ENCODE results near the gene CPTP. TPM values are rescaled to one million over a fixed set of nuclear protein-coding genes. Genes with fewer than 3 reads are reported as not detected.

The CPTP gene
- total and polyA plus RNA-seq, 2 donors (not counting 1 experiment from before 2014, with no cell fraction given) = 17.1 to 18.8 TPM

DNA sequence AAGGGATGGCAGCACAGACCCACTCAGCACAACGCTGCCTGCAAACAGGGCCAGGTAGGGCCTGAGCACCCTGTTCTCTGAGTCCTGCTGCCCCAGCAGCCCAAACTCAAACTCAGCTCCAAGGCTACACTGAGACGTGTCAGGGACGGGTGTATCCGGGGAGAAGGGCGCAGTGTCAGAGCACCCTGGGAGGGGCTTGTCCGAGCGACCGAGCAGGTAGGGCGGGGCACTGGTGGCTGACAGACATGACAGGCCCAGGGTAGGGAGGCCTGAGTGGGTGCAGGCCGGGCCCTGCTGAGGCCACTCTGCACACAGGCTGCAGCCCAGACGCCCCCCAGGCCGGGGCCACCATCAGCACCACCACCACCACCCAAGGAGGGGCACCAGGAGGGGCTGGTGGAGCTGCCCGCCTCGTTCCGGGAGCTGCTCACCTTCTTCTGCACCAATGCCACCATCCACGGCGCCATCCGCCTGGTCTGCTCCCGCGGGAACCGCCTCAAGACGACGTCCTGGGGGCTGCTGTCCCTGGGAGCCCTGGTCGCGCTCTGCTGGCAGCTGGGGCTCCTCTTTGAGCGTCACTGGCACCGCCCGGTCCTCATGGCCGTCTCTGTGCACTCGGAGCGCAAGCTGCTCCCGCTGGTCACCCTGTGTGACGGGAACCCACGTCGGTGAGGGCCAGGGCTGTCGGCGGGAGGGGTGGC, 38.8 kb upstream of the CPTP start:
- Mint-ChIP-seq H3K4me3 (no peak overlapping the region), H3K4me1 (peaks cover 7% of the 10 kb centered on the region), H3K27ac (no peak overlapping the region), H3K27me3 (no peaks in the 10 kb centered on the region), H3K9me3 (ENCODE audit: insufficient read depth) (no peaks in the 10 kb centered on the region)
- no peak overlapping the region for H3K9ac ChIP-seq (ENCODE audit: low read length)
- H2AFZ ChIP-seq (ENCODE audit: insufficient read depth, low read depth, low read length, poor library complexity, severe bottlenecking) = no peak overlapping the region
- H3K27me3 ChIP-seq (replicated peaks in 1 of 4; ENCODE audit: control extremely low read depth in 1 of 4, control insufficient read depth in 3 of 4, insufficient read depth in 4 of 4, low read length in 3 of 4) = no peaks in the 10 kb centered on the region
- no peaks in the 10 kb centered on the region for H4K20me1 ChIP-seq (ENCODE audit: control insufficient read depth, insufficient read depth, low read length, poor library complexity, severe bottlenecking)
- H3K4me1 ChIP-seq (ENCODE audit: control insufficient read depth in 2 of 2, insufficient read depth in 2 of 2, low read length in 2 of 2) = peaks cover 0 to 9% of the 10 kb centered on the region in 2 donors
- WGBS (ENCODE audit: insufficient coverage) = 78% methylated on average over 37 of the region's 37 CpGs
- H3K79me2 ChIP-seq (ENCODE audit: control insufficient read depth, insufficient read depth, low read length) = no peaks in the 10 kb centered on the region
- no peak overlapping the region for H3K4me2 ChIP-seq (replicated peaks; ENCODE audit: low read depth, low read length, poor library complexity, severe bottlenecking)
- no peaks in the 10 kb centered on the region for H3K9me3 ChIP-seq (ENCODE audit: control extremely low read depth in 1 of 3, control insufficient read depth in 2 of 3, insufficient read depth in 1 of 3, low read length in 2 of 3)
- POLR2A ChIA-PET = no interaction called here
- DNase-seq (no peak), ATAC-seq (ENCODE audit: low read depth) (no peak)
- CTCF ChIA-PET = interaction anchor here (0.8 to 1.7 kb wide), 4 partner anchors 11 to 302 kb away, joined by 3 to 5 read pairs (median 4); no protein-coding TSS in a partner anchor
- H3K4me3 ChIP-seq (ENCODE audit: control extremely low read depth in 1 of 5, extremely low read depth in 1 of 5, insufficient read depth in 1 of 5, low read depth in 2 of 5, low read length in 4 of 5) = no peak overlapping the region
- no peaks in the 10 kb centered on the region for H3K36me3 ChIP-seq (replicated peaks in 1 of 2; ENCODE audit: control extremely low read depth in 1 of 2, control insufficient read depth in 1 of 2, extremely low read depth in 1 of 2, insufficient read depth in 2 of 2, low read length in 1 of 2)
- no peak overlapping the region for H3K27ac ChIP-seq (ENCODE audit: low read length in 2 of 2)
- TF ChIP-seq EZH2 (IDR thresholded peaks at IDR 0.05; ENCODE audit: borderline replicate concordance, insufficient read depth, low read depth, low read length, poor library complexity, severe bottlenecking) = no peak
- TF ChIP-seq, protein P1, sequence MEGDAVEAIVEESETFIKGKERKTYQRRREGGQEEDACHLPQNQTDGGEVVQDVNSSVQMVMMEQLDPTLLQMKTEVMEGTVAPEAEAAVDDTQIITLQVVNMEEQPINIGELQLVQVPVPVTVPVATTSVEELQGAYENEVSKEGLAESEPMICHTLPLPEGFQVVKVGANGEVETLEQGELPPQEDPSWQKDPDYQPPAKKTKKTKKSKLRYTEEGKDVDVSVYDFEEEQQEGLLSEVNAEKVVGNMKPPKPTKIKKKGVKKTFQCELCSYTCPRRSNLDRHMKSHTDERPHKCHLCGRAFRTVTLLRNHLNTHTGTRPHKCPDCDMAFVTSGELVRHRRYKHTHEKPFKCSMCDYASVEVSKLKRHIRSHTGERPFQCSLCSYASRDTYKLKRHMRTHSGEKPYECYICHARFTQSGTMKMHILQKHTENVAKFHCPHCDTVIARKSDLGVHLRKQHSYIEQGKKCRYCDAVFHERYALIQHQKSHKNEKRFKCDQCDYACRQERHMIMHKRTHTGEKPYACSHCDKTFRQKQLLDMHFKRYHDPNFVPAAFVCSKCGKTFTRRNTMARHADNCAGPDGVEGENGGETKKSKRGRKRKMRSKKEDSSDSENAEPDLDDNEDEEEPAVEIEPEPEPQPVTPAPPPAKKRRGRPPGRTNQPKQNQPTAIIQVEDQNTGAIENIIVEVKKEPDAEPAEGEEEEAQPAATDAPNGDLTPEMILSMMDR (IDR thresholded peaks at IDR 0.05) = no peak
- intact Hi-C loops (cut with micrococcal nuclease) = no loop called here
